Kidney epithelial cell (primary cell): ENCODE data around the gene POMT2. TPM values are rescaled to one million over a fixed set of nuclear protein-coding genes. Genes with fewer than 3 reads are reported as not detected.
A peak's percentile ranks its signal among the peaks of the same experiment; 100 is the strongest.

Source experiments
- DNase-seq: peaks from one replicate; pipeline ENCODE4 v3.0.0-alpha.2; 2010; ENCODE audit warnings: low read depth
- H3K27me3 ChIP-seq: 2 replicates; pipeline ENCODE4 v1.6.0; 2011; ENCODE audit warnings: low read length; ENCODE audit not compliant: control insufficient read depth, insufficient read depth
- H3K36me3 ChIP-seq: 2 replicates; pipeline ENCODE4 v1.5.1; 2011; ENCODE audit warnings: low read length; ENCODE audit not compliant: control insufficient read depth, insufficient read depth
- H3K4me3 ChIP-seq: 2 replicates; pipeline ENCODE4 v1.5.1; 2011; ENCODE audit warnings: low read depth, mild to moderate bottlenecking, control low read depth, low read length
- total RNA-seq: library from RNA; depleted of rRNA; stranded (reverse); fragments of >200 nt; gene quantifications from 2 replicates; pipeline ENCODE4 v1.2.3, GENCODE V29; 2015
- TF ChIP-seq, protein P1 (sequence below): IDR thresholded peaks from 2 replicates; pipeline ENCODE4 v1.5.1; 2011; ENCODE audit warnings: mild to moderate bottlenecking, moderate library complexity, low read length, control low read depth, inconsistent platforms; ENCODE audit not compliant: insufficient read depth, poor library complexity, severe bottlenecking

The POMT2 gene
- total RNA-seq, 1 donor from 2014 or later, result 21.5 TPM

DNA sequence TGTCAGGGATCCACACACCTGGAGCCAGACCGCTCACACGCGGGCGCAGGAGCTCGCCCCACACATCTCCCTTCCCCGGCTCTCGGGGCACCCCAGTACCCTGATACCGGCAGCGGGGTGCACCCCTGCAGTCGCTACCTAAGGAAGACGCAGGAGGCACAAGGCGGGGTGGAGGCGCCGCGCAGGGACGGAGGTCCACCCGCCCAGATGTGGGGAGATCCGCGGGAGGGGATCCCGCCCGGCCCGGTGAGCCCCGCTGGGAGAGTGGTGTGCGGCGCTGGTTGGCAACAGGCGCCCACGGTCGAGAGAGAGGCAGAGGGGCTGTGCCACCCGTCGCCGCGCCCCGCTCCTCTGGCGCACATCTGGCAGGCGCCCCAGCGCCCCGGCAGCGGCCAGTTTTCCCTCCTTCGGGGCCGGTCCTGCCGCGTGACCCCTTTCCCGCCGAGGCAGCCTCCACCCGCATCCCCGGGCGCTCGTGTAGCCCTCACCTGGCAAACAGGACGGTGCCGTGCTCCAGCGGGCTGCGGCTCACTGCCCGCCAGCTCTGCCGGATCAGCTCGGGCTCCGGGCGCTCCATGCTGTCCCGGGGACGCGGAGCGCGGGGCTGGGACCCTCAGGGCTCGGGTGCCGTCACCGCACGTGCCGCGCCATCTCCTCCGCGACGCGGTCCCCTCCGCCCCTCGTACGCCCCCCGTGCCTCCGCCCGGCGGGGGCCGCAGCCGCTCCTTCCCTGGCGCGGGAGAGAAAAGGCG, 50.1 kb downstream of the POMT2 start:
- no peak for DNase-seq
- H3K27me3 ChIP-seq, result peaks cover 35% of the 10 kb centered on the region
- no peaks in the 10 kb centered on the region for H3K36me3 ChIP-seq
- TF ChIP-seq, protein P1, sequence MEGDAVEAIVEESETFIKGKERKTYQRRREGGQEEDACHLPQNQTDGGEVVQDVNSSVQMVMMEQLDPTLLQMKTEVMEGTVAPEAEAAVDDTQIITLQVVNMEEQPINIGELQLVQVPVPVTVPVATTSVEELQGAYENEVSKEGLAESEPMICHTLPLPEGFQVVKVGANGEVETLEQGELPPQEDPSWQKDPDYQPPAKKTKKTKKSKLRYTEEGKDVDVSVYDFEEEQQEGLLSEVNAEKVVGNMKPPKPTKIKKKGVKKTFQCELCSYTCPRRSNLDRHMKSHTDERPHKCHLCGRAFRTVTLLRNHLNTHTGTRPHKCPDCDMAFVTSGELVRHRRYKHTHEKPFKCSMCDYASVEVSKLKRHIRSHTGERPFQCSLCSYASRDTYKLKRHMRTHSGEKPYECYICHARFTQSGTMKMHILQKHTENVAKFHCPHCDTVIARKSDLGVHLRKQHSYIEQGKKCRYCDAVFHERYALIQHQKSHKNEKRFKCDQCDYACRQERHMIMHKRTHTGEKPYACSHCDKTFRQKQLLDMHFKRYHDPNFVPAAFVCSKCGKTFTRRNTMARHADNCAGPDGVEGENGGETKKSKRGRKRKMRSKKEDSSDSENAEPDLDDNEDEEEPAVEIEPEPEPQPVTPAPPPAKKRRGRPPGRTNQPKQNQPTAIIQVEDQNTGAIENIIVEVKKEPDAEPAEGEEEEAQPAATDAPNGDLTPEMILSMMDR, result no peak
- peak overlapping the region; percentile 5 for H3K4me3 ChIP-seq

DNA sequence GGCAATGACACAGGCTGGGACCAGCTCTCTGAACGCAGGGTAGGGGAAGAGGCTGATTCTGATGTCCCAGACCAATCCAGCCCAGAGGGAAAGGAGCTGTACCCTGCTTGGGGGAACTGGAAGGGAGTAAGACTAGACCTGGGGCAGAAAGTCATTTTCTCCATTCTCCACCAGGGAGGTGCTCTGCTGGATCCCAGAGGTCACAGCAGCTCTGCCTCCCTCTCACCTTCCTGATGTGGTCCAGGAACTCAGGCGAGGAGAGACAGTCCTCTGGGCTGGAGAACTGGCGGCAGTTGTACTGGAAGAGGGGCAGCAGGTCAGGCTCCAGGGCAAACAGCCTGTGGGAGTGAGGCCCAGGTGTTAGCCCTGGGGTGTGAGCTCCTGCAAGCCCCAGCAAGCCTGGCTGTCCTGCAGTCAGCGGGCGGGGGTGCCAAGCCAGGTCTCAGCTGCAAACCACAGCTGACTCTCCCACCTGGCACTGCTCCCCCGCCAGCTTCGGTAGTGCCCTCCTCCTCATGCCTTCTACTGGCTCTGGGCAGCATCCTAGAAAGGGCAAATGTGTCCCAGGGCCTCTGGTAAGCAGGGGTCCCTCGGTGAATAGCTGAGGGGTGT, 51.6 kb downstream of the POMT2 start:
- Histone ChIP-seq H3K27me3 (peaks cover 38% of the 10 kb centered on the region), H3K4me3 (no peak overlapping the region), H3K36me3 (no peaks in the 10 kb centered on the region)
- TF ChIP-seq, protein P1, result no peak
- DNase-seq, result no peak

DNA sequence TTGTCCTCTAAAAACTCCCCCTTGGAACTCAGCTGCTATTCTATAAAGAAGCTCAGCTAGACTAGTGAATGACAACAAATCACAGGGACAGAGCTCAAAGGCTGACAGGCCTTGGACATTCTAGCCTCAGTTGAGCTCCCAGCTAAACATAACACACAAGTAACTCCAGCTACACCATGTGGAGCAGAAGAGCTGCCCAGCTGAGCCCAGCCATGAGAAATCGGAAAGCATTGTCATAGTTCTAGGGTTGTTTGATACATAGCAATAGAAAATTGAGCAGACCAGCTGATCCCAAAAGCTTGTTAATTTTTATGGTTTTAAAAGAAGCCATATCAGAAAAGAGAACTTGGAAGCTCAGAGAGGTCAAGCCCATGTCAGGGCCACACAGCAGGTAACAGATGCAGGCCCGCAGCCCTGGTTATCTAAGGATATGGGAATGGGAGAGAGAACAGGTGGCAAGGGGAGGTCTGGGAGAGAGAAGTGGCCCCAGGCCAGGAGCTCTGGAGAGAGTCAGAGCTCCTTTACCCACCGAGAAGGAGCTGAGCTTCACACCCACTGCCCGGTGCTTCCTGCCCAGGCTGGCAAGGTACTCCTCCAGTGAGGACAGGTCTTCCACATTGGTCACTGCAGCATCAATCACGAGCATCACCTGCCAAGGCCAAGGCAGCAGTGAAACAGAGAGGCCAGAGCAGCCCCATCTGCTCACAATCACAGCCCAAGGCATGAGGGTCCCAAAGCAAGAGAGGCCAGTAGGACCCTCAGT, 52.6 kb downstream of the POMT2 start:
- TF ChIP-seq, protein P1, result no peak
- H3K27me3 ChIP-seq, result peaks cover 38% of the 10 kb centered on the region
- H3K36me3 ChIP-seq, result no peaks in the 10 kb centered on the region

DNA sequence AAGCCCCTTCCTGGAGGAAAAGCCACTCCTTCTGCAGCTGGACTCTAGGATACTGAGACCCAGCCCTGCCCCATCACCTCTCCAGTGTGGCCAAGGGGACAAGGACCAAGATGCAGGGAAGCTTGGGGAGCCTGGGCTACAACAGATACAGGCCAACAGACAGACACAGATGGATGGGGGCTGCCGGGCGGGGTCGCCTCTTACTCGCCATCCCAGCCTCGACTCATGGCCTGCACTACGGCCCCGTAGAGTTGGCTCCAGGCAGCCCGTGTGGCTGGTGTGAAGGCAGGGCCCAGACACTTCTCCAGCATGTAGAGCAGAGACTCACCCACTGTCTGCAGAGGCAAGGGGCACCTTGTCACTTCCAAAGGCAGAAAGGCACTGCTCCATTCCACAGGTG, 54.3 kb downstream of the POMT2 start:
- no peaks in the 10 kb centered on the region for H3K36me3 ChIP-seq
- H3K27me3 ChIP-seq, result peaks cover 36% of the 10 kb centered on the region
- DNase-seq, result no peak
- TF ChIP-seq, protein P1, result no peak
- H3K4me3 ChIP-seq, result no peak overlapping the region

More for the DNA sequence above, 52.6 kb downstream of the POMT2 start:
- H3K4me3 ChIP-seq, result no peak overlapping the region
- no peak for DNase-seq

DNA sequence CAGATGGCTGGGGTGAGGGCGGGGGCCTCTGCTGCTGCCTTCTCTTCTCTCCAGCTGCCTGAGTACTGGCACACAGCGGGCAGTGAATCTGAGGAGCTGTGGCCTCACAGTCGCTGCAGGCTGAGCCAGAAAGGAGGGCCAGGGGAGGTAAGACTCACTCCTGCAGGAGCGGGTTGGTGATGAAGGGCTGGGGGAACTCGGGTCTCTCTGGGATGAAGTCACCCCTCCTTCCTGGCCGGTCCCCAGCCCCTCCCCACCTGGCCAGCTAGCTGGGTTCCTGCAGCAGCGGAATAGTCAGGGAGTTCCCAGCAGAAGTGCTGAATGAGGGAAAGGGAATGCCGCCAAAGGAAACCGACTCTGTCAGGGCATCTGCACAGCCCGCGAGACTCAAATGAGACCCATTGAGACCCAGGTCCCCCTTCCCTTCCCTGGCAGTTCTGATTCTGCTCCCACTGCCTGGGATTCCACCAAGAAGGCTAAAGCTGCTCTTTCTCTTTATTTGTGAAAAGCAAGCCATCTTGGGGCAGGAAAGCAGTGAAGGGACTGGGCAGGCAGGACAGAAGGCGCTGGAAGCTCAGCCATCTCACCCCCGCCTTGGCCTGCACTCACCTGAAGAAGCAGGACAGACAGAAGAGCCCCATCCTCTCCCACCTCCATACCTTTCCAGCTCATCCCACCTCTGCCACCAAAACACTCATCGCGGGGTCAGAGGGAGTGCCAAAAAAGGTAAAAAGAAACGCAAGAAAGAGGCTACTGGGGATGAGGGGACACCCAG, 54.9 kb downstream of the POMT2 start:
- no peak for DNase-seq
- Histone ChIP-seq H3K4me3 (no peak overlapping the region), H3K27me3 (peaks cover 30% of the 10 kb centered on the region), H3K36me3 (no peaks in the 10 kb centered on the region)
- TF ChIP-seq, protein P1, result no peak
